Fibroblast of villous mesenchyme (primary cell): ENCODE measurements around the gene GAS1. TPM values are rescaled to one million over a fixed set of nuclear protein-coding genes. Genes with fewer than 3 reads are reported as not detected.
A peak's percentile ranks its signal among the peaks of the same experiment; 100 is the strongest.

Experiments used
- DNase-seq: peaks from one replicate; pipeline ENCODE4 v3.0.0-alpha.2; 2010; ENCODE audit warnings: low read depth
- H3K4me3 ChIP-seq: 2 replicates; pipeline ENCODE4 v1.5.1; 2011; ENCODE audit warnings: low read depth, mild to moderate bottlenecking, low read length
- total RNA-seq: library from RNA; depleted of rRNA; stranded (reverse); fragments of >200 nt; gene quantifications from 2 replicates; pipeline ENCODE4 v1.2.3, GENCODE V29; 2012
- TF ChIP-seq, protein P1 (sequence below): IDR thresholded peaks from 2 replicates; pipeline ENCODE4 v1.5.1; 2012; ENCODE audit warnings: low read depth, mild to moderate bottlenecking, low read length; ENCODE audit not compliant: insufficient read depth

Gene GAS1
- total RNA-seq, 1 donor, result 136 TPM

DNA sequence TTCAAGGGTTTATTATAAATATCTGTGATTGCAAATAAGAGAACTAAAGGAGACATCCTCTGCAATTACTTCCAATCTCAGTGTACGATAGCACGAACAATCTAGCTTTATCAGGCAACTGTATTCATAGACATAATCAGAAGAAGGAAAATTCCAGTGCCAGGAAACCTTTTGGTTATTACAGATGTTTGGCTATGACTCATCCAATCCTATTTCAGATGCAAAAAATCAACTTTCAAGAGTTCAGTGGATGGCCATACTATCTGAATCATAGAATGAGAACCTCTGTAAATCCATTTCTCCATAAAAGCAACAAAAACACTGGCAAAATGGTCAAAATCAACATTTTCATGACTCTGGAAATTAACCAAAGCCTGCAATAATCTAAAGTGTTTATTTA is 37.9 kb downstream of the GAS1 start:
- TF ChIP-seq, protein P1, sequence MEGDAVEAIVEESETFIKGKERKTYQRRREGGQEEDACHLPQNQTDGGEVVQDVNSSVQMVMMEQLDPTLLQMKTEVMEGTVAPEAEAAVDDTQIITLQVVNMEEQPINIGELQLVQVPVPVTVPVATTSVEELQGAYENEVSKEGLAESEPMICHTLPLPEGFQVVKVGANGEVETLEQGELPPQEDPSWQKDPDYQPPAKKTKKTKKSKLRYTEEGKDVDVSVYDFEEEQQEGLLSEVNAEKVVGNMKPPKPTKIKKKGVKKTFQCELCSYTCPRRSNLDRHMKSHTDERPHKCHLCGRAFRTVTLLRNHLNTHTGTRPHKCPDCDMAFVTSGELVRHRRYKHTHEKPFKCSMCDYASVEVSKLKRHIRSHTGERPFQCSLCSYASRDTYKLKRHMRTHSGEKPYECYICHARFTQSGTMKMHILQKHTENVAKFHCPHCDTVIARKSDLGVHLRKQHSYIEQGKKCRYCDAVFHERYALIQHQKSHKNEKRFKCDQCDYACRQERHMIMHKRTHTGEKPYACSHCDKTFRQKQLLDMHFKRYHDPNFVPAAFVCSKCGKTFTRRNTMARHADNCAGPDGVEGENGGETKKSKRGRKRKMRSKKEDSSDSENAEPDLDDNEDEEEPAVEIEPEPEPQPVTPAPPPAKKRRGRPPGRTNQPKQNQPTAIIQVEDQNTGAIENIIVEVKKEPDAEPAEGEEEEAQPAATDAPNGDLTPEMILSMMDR, result no peak
- no peak overlapping the region for H3K4me3 ChIP-seq
- peak; percentile 37 for DNase-seq

DNA sequence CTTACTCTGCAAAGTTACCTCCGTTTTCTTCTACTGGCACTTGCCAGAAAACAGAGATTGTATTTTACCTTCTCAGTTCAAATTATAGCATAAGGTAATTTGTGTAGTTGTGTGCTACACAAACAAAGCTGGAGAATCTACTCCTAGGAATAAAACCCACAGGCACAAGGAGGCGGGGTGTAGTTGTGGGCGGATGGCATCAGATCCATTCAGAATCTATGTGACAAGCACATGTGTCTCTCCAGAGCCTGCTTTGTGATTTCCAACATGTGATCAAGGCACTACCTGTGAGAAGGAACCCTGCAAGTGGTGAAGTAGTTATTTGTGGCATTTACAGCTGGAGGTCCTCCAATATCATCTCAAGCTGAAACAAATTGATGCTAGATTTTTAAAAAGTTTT is 39.0 kb downstream of the GAS1 start:
- no peak for DNase-seq
- TF ChIP-seq, protein P1, result no peak
- no peak overlapping the region for H3K4me3 ChIP-seq

GRCh38 chr9:86907346-86907745 is 40.0 kb downstream of the GAS1 start:
- TF ChIP-seq, protein P1, result no peak
- H3K4me3 ChIP-seq, result no peak overlapping the region
- DNase-seq, result no peak

DNA sequence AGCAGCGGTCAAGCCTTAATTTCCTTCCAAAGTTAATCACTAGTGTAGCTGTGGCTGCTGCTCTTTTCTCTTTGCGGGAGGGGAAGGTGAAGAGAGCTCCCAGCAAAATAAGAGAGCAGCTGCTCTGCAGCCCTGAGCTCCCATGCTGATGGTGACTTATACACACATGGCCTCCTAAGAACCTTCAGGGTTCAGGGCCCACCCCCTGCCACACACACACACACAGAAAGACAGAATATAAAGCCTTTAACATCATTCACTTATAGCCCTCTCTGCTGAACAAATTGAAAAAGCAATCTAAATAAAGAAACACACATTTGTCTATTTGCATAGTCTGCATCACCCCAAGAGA is 43.6 kb downstream of the GAS1 start:
- no peak for DNase-seq
- no peak overlapping the region for H3K4me3 ChIP-seq
- TF ChIP-seq, protein P1, result no peak

DNA sequence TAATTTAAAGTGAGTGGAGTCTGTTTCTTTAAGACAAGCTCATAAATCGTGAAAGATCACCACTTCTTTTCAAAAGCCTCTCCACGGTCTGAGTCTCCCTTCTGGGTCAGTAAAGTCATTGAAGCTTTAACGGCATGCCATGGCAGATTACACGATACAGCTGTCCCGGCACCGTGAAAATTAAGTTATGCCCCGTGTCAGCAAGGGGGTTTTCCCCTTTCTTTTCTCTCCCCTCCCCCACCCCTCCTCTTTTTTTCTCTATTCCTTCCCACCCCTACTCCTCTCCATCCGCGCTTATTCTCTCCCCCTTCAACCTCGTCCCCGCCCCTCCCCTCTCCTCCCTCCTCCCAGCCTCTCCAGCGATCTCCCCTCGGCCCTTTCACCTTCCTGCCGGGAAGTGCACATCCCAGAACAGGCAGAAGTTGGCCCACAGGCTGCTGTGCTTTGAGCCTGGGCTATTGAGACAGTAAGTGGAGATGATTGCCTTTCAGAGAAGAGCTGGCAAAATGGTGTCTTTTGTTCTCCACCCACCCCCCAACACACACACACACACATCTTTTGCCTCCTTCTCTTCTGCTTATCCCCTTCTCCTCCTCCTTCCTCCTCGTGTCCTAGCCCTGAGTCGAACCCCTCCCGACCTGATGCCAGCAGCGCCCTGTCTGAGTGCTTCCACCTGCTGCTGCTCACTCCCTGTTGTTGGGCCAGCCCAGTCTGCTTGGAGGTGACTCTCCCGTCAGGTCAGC is 44.1 kb downstream of the GAS1 start:
- H3K4me3 ChIP-seq, result no peak overlapping the region
- DNase-seq, result peak; percentile 11
- TF ChIP-seq, protein P1, result no peak

DNA sequence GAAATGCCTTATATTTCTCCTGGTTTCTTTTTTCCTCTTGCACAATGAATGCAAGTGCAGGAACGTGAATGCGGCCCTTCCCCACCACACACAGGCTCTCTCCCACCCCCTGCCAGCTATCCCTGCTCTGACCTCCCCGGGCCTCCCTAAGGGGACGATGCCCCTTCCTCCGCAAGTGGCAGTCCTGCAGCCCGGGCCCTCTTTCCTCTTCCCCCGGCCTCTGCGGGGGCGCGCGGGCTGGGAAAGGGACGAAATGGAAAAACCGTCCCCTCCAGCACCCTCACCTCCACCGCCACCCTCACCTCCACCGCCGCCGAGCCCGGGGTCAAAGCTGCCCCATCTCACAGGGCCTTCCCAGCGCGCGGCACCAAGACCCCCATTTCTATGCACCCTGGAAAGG is 44.7 kb downstream of the GAS1 start:
- TF ChIP-seq, protein P1, result no peak
- no peak for DNase-seq
- no peak overlapping the region for H3K4me3 ChIP-seq

- DNase-seq, result no peak
- TF ChIP-seq, protein P1, result no peak
- H3K4me3 ChIP-seq, result no peak overlapping the region
Observed at GRCh38 chr9:86902176-86902575, 45.1 kb downstream of the GAS1 start.
